HepG2 (cell line): ENCODE data around the gene TMEM141. TPM values are rescaled to one million over a fixed set of nuclear protein-coding genes. Genes with fewer than 3 reads are reported as not detected.

Experiments used
- EP300 ChIP-seq, 3 experiments: sonication (generic) in 1 of 3; formaldehyde crosslinking in 1 of 3; IDR thresholded peaks; 2 replicates each; pipeline versions ENCODE4 v1.5.1 to v1.6.1; 2011 to 2020; ENCODE audit warnings: low read depth in 2 of 3, low read length in 2 of 3, borderline replicate concordance in 1 of 3, improper control_type of control experiment in 1 of 3, mild to moderate bottlenecking in 1 of 3, missing genetic modification reagents in 1 of 3, moderate library complexity in 1 of 3
- NONO ChIP-seq, 2 experiments: fragments of 450-650 bp in 1 of 2; sonication (generic) in 1 of 2; formaldehyde crosslinking in 1 of 2; IDR thresholded peaks in 1 of 2; conservative IDR thresholded peaks in 1 of 2; 2 replicates each; pipeline versions ENCODE4 v1.6.1 to v1.8.0; 2017 to 2022; ENCODE audit warnings: mild to moderate bottlenecking in 1 of 2, missing genetic modification reagents in 1 of 2, moderate library complexity in 1 of 2
- PAWR ChIP-seq: sonication (generic); formaldehyde crosslinking; IDR thresholded peaks from 2 replicates; pipeline ENCODE4 v1.4.0; 2020; ENCODE audit warnings: missing genetic modification reagents, mild to moderate bottlenecking, borderline replicate concordance
- PPARG ChIP-seq: conservative IDR thresholded peaks from 2 replicates; pipeline ENCODE4 v1.6.1; 2016; ENCODE audit warnings: missing biosample characterization, missing genetic modification reagents
- SOX6 ChIP-seq, 2 experiments: fragments of 450-650 bp in 1 of 2; sonication (generic) in 1 of 2; formaldehyde crosslinking in 1 of 2; IDR thresholded peaks; 2 replicates each; pipeline versions ENCODE4 v1.4.0 to v1.6.1; 2017 to 2020; ENCODE audit warnings: antibody characterized with exemption in 1 of 2, mild to moderate bottlenecking in 1 of 2, missing genetic modification reagents in 1 of 2
- SYNCRIP ChIP-seq: fragments of 200-400 bp; formaldehyde crosslinking; IDR thresholded peaks from 2 replicates; pipeline ENCODE4 v1.6.1; 2018; ENCODE audit warnings: mild to moderate bottlenecking, low read depth, low read length; ENCODE audit not compliant: insufficient read depth
- TCF12 ChIP-seq, 2 experiments: fragments of 450-650 bp in 1 of 2; sonication (generic) in 1 of 2; formaldehyde crosslinking in 1 of 2; IDR thresholded peaks; 2 replicates each; pipeline versions ENCODE4 v1.6.1 to v1.8.0; 2017 to 2022; ENCODE audit warnings: antibody characterized with exemption in 1 of 2, mild to moderate bottlenecking in 1 of 2, missing genetic modification reagents in 1 of 2, moderate library complexity in 1 of 2
- ZMYM2 ChIP-seq: sonication (generic); formaldehyde crosslinking; IDR thresholded peaks from 2 replicates; pipeline ENCODE4 v1.8.0; 2022; ENCODE audit warnings: mild to moderate bottlenecking, missing genetic modification reagents
- ZNF646 ChIP-seq: sonication (generic); formaldehyde crosslinking; IDR thresholded peaks from 2 replicates; pipeline ENCODE4 v1.9.0; 2021; ENCODE audit warnings: mild to moderate bottlenecking, missing genetic modification reagents
- polyA plus RNA-seq, 8 experiments: library from polyadenylated mRNA; depleted of rRNA in 3 of 8; stranded (reverse) in 7 of 8; unstranded in 1 of 8; fragments of >200 nt; fragmentation: Illumina TruSeq in 4 of 8; extraction: Trizol in 4 of 8; gene quantifications; 2 replicates each; pipeline versions ENCODE4 v1.2.1 to v1.2.3, GENCODE V29; 2011 to 2016; ENCODE audit warnings: low read depth in 4 of 8, missing spikeins in 1 of 8, mixed read lengths in 1 of 8; ENCODE audit not compliant: insufficient read depth in 1 of 8
- total RNA-seq, 5 experiments: library from RNA; depleted of rRNA; stranded (reverse); fragments of >200 nt; fragmentation: Illumina TruSeq; extraction: Trizol; gene quantifications; 2 replicates each; pipeline ENCODE4 v1.2.3, GENCODE V29; 2016; ENCODE audit warnings: low read depth in 1 of 5
- TF ChIP-seq, protein P1 (sequence below): sonication (generic); formaldehyde crosslinking; IDR thresholded peaks from one replicate; pipeline ENCODE4 v1.5.1; 2020; ENCODE audit warnings: mild to moderate bottlenecking, missing genetic modification reagents; ENCODE audit errors: not compliant biosample characterization
- TF ChIP-seq, protein P2 (sequence below): fragments of 450-650 bp; IDR thresholded peaks from 2 replicates; pipeline ENCODE4 v1.6.1; 2016

TMEM141 gene
- total and polyA plus RNA-seq, 2 of the 13 experiments (the other 11 are each of a cell fraction or from before 2014, with no cell fraction given): 81.0 to 202 TPM

- TF ChIP-seq, protein P1, sequence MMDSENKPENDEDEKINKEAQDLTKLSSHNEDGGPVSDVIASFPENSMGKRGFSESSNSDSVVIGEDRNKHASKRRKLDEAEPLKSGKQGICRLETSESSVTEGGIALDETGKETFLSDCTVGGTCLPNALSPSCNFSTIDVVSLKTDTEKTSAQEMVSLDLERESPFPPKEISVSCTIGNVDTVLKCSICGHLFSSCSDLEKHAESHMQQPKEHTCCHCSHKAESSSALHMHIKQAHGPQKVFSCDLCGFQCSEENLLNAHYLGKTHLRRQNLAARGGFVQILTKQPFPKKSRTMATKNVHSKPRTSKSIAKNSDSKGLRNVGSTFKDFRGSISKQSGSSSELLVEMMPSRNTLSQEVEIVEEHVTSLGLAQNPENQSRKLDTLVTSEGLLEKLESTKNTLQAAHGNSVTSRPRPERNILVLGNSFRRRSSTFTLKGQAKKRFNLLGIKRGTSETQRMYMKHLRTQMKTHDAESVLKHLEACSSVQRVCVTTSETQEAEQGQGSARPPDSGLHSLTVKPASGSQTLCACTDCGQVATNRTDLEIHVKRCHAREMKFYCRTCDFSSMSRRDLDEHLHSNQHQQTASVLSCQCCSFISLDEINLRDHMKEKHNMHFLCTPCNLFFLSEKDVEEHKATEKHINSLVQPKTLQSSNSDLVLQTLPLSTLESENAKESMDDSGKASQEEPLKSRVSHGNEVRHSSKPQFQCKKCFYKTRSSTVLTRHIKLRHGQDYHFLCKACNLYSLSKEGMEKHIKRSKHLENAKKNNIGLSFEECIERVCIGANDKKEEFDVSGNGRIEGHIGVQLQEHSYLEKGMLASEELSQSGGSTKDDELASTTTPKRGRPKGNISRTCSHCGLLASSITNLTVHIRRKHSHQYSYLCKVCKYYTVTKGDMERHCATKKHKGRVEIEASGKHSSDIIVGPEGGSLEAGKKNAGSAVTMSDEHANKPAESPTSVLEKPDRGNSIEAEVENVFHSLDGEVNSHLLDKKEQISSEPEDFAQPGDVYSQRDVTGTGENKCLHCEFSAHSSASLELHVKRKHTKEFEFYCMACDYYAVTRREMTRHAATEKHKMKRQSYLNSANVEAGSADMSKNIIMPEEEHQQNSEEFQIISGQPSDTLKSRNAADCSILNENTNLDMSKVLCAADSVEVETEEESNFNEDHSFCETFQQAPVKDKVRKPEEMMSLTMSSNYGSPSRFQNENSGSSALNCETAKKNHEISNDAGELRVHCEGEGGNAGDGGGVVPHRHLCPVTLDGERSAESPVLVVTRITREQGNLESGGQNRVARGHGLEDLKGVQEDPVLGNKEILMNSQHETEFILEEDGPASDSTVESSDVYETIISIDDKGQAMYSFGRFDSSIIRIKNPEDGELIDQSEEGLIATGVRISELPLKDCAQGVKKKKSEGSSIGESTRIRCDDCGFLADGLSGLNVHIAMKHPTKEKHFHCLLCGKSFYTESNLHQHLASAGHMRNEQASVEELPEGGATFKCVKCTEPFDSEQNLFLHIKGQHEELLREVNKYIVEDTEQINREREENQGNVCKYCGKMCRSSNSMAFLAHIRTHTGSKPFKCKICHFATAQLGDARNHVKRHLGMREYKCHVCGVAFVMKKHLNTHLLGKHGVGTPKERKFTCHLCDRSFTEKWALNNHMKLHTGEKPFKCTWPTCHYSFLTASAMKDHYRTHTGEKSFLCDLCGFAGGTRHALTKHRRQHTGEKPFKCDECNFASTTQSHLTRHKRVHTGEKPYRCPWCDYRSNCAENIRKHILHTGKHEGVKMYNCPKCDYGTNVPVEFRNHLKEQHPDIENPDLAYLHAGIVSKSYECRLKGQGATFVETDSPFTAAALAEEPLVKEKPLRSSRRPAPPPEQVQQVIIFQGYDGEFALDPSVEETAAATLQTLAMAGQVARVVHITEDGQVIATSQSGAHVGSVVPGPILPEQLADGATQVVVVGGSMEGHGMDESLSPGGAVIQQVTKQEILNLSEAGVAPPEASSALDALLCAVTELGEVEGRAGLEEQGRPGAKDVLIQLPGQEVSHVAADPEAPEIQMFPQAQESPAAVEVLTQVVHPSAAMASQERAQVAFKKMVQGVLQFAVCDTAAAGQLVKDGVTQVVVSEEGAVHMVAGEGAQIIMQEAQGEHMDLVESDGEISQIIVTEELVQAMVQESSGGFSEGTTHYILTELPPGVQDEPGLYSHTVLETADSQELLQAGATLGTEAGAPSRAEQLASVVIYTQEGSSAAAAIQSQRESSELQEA (CRISPR knock-in tag): peak; percentile 21
- TF ChIP-seq ZMYM2 (CRISPR knock-in tag): no peak
- no peak for TF ChIP-seq SOX6 (IDR thresholded peaks at IDR 0.05)
- TF ChIP-seq SOX6 (CRISPR knock-in tag; IDR thresholded peaks at IDR 0.05): peak; percentile 3; the same call in 1 of the 2 replicates
- TF ChIP-seq, protein P2, sequence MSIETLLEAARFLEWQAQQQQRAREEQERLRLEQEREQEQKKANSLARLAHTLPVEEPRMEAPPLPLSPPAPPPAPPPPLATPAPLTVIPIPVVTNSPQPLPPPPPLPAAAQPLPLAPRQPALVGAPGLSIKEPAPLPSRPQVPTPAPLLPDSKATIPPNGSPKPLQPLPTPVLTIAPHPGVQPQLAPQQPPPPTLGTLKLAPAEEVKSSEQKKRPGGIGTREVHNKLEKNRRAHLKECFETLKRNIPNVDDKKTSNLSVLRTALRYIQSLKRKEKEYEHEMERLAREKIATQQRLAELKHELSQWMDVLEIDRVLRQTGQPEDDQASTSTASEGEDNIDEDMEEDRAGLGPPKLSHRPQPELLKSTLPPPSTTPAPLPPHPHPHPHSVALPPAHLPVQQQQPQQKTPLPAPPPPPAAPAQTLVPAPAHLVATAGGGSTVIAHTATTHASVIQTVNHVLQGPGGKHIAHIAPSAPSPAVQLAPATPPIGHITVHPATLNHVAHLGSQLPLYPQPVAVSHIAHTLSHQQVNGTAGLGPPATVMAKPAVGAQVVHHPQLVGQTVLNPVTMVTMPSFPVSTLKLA: no peak
- no peak for TF ChIP-seq SYNCRIP
- no peak for TF ChIP-seq PAWR
- TF ChIP-seq PPARG (CRISPR knock-in tag): no peak
- no peak for TF ChIP-seq EP300 (IDR thresholded peaks at IDR 0.05; ENCODE audit: low read depth in 2 of 2, low read length in 2 of 2)
- no peak for TF ChIP-seq EP300 (CRISPR knock-in tag; IDR thresholded peaks at IDR 0.05; ENCODE audit: borderline replicate concordance)
- no peak for TF ChIP-seq NONO (IDR thresholded peaks at IDR 0.05)
- no peak for TF ChIP-seq NONO (CRISPR knock-in tag; conservative IDR thresholded peaks at IDR 0.05)
- 0 out of 2 replicates have a peak, but pooled peaks have one; percentile 28 for TF ChIP-seq ZNF646
- TF ChIP-seq TCF12 (IDR thresholded peaks at IDR 0.05): no peak
- no peak for TF ChIP-seq TCF12 (CRISPR knock-in tag; IDR thresholded peaks at IDR 0.05)
Observed at GRCh38 chr9:136798708-136799078, 7.5 kb downstream of the TMEM141 start (continued).
